PC-3 (cell line): ENCODE measurements around the gene MEPCE. TPM values are rescaled to one million over a fixed set of nuclear protein-coding genes. Genes with fewer than 3 reads are reported as not detected.
"Not testable (repeated sequence)": the region's sequence is repeated elsewhere in the genome, so short reads cannot be mapped to it uniquely, and the experiment has no call there.

Experiments used
- ATAC-seq: fragments of 200-7000 bp; cut with Tn5 transposase; 2 replicates; pipeline ENCODE4 v1.9.1; 2020; ENCODE audit warnings: mild to moderate bottlenecking, moderate library complexity
- BruUV-seq: library from RNA; stranded (reverse); fragments of 400-500 nt; replicated peaks from 2 replicates; lab custom pipeline; 2021; lab: Mats Ljungman, UMichigan
- CTCF ChIA-PET: fragments of 300-600 bp; sonication (Branson Sonifier 250); formaldehyde crosslinking; loops from one replicate; lab custom pipeline; 2022; ENCODE audit warnings: antibody characterized with exemption; lab: Charles Lee
- POLR2A ChIA-PET: fragments of 300-600 bp; sonication (Branson Sonifier 250); formaldehyde crosslinking; loops from one replicate; lab custom pipeline; 2022; ENCODE audit warnings: antibody characterized with exemption; ENCODE audit not compliant: unreplicated experiment; lab: Charles Lee
- DNase-seq: peaks from one replicate; pipeline ENCODE4 v3.0.0-alpha.2; 2015
- H2AFZ ChIP-seq: fragments of 300-600 bp; sonication (generic); 2 replicates; pipeline ENCODE4 v1.6.0; 2016; ENCODE audit warnings: antibody characterized with exemption, low read length
- H3F3A ChIP-seq: fragments of 300-600 bp; sonication (generic); one replicate; pipeline ENCODE4 v1.6.0; 2017; ENCODE audit warnings: antibody characterized with exemption, low read length, control low read depth, mild to moderate bottlenecking; ENCODE audit not compliant: unreplicated experiment
- H3K27ac ChIP-seq: fragments of 300-600 bp; sonication (generic); 2 replicates; pipeline ENCODE4 v1.5.1; 2016; ENCODE audit warnings: mild to moderate bottlenecking, low read length
- H3K27me3 ChIP-seq: fragments of 300-600 bp; sonication (generic); 2 replicates; pipeline ENCODE4 v1.6.1; 2016; ENCODE audit warnings: low read length, mixed read lengths
- H3K36me3 ChIP-seq: fragments of 300-600 bp; sonication (generic); 2 replicates; pipeline ENCODE4 v1.6.1; 2016; ENCODE audit warnings: low read depth, mixed run types, low read length, mixed read lengths
- H3K4me1 ChIP-seq: fragments of 300-600 bp; sonication (generic); 2 replicates; pipeline ENCODE4 v1.5.1; 2016; ENCODE audit warnings: low read length; ENCODE audit not compliant: insufficient read depth
- H3K4me2 ChIP-seq: fragments of 300-600 bp; sonication (generic); 2 replicates; pipeline ENCODE4 v1.6.0; 2016; ENCODE audit warnings: low read length
- H3K4me3 ChIP-seq: fragments of 300-600 bp; sonication (generic); 2 replicates; pipeline ENCODE4 v1.5.1; 2016; ENCODE audit warnings: mild to moderate bottlenecking, low read length, mixed read lengths
- H3K79me2 ChIP-seq: fragments of 300-600 bp; sonication (generic); 2 replicates; pipeline ENCODE4 v1.6.1; 2017; ENCODE audit warnings: low read length, mixed read lengths
- H3K9ac ChIP-seq: fragments of 300-600 bp; sonication (generic); 2 replicates; pipeline ENCODE4 v1.6.0; 2016; ENCODE audit warnings: mild to moderate bottlenecking, low read length
- H3K9me2 ChIP-seq: fragments of 300-600 bp; sonication (generic); replicated peaks from 2 replicates; pipeline ENCODE4 v1.6.1; 2016; ENCODE audit warnings: mixed run types, low read length, mixed read lengths
- H3K9me3 ChIP-seq: fragments of 300-600 bp; sonication (generic); 2 replicates; pipeline ENCODE4 v1.6.1; 2016; ENCODE audit warnings: low read length, mixed read lengths
- H4K20me1 ChIP-seq: fragments of 300-600 bp; sonication (generic); 2 replicates; pipeline ENCODE4 v1.6.1; 2016; ENCODE audit warnings: low read length, mixed read lengths
- CTCF ChIP-seq: fragments of 300-600 bp; sonication (generic); conservative IDR thresholded peaks from 2 replicates; pipeline ENCODE4 v1.5.1; 2017; ENCODE audit warnings: antibody characterized with exemption, low read depth, mild to moderate bottlenecking, low read length
- EZH2 ChIP-seq: fragments of 300-600 bp; sonication (generic); IDR thresholded peaks from one replicate; pipeline ENCODE4 v1.6.1; 2017; ENCODE audit warnings: antibody characterized with exemption, mild to moderate bottlenecking, low read length; ENCODE audit not compliant: unreplicated experiment
- EZH2phosphoT487 ChIP-seq: fragments of 300-600 bp; sonication (generic); IDR thresholded peaks from 2 replicates; pipeline ENCODE4 v1.6.1; 2018; ENCODE audit warnings: mild to moderate bottlenecking, antibody characterized with exemption, low read length, borderline replicate concordance
- intact Hi-C: fragments of 100-400 bp; cut with micrococcal nuclease; formaldehyde crosslinking; loops from 2 replicates; pipeline ENCODE4 v1.9.0; 2023
- total RNA-seq: library from RNA; depleted of rRNA; stranded (reverse); fragments of >200 nt; gene quantifications from 2 replicates; pipeline ENCODE4 v1.2.3, GENCODE V29; 2014

MEPCE gene
- total RNA-seq, 1 experiment from 2014 or later, result 36.0 TPM

GRCh38 chr7:100449190-100449795 is 19.7 kb downstream of the MEPCE start:
- ATAC-seq (no peak), DNase-seq (no peak)
- no peaks in the 10 kb centered on the region for H3K9me3 ChIP-seq
- ChIA-PET POLR2A (no interaction called here), CTCF (no interaction called here)
- no peaks in the 10 kb centered on the region for H3K36me3 ChIP-seq
- H2AFZ ChIP-seq, result no peak overlapping the region
- H3K4me1 ChIP-seq, result no peaks in the 10 kb centered on the region
- no peaks in the 10 kb centered on the region for H3K79me2 ChIP-seq
- no peaks in the 10 kb centered on the region for H3K27me3 ChIP-seq
- no peak overlapping the region for H3K4me2 ChIP-seq
- intact Hi-C loops, result no loop called here
- H4K20me1 ChIP-seq, result no peaks in the 10 kb centered on the region
- H3K4me3 ChIP-seq, result no peak overlapping the region
- no peaks in the 10 kb centered on the region for H3F3A ChIP-seq
- TF ChIP-seq CTCF (no peak), EZH2phosphoT487 (no peak), EZH2 (no peak)
- no TSS peak for BruUV-seq
- H3K27ac ChIP-seq, result no peak overlapping the region
- H3K9me2 ChIP-seq, result no peaks in the 10 kb centered on the region
- no peak overlapping the region for H3K9ac ChIP-seq

GRCh38 chr7:100452513-100452912 is 22.9 kb downstream of the MEPCE start:
- no peak overlapping the region for H3K27ac ChIP-seq
- H3K4me1 ChIP-seq, result no peaks in the 10 kb centered on the region
- DNase-seq (no peak), ATAC-seq (no peak)
- no peak overlapping the region for H3K4me3 ChIP-seq
- H3K79me2 ChIP-seq, result no peaks in the 10 kb centered on the region
- no peaks in the 10 kb centered on the region for H3F3A ChIP-seq
- intact Hi-C loops, result no loop called here
- no peak overlapping the region for H3K9ac ChIP-seq
- no peak overlapping the region for H3K4me2 ChIP-seq
- H3K9me2 ChIP-seq, result no peaks in the 10 kb centered on the region
- POLR2A ChIA-PET, result no interaction called here
- H3K36me3 ChIP-seq, result no peaks in the 10 kb centered on the region
- H4K20me1 ChIP-seq, result no peaks in the 10 kb centered on the region
- BruUV-seq, result no TSS peak
- no peak overlapping the region for H2AFZ ChIP-seq
- H3K27me3 ChIP-seq, result no peaks in the 10 kb centered on the region
- TF ChIP-seq EZH2, result no peak
- no peaks in the 10 kb centered on the region for H3K9me3 ChIP-seq
- CTCF ChIA-PET, result no interaction called here

- H3K4me2 ChIP-seq, H3K79me2 ChIP-seq, H4K20me1 ChIP-seq, H2AFZ ChIP-seq, H3K9me3 ChIP-seq, CTCF ChIA-PET, H3K4me1 ChIP-seq, POLR2A ChIA-PET, H3F3A ChIP-seq, intact Hi-C loops, ATAC-seq, H3K27me3 ChIP-seq, H3K36me3 ChIP-seq, H3K9me2 ChIP-seq, DNase-seq, H3K9ac ChIP-seq, H3K4me3 ChIP-seq, BruUV-seq, H3K27ac ChIP-seq: not testable (repeated sequence)
Observed at GRCh38 chr7:100453854-100454253, 24.2 kb downstream of the MEPCE start.

GRCh38 chr7:100455206-100455605 is 25.6 kb downstream of the MEPCE start:
- ChIA-PET CTCF (interaction anchor here (0.7 to 1.0 kb wide), 2 partner anchors 118 to 134 kb away, joined by 3 to 4 read pairs; no protein-coding TSS in a partner anchor), POLR2A (no interaction called here)
- no peaks in the 10 kb centered on the region for H4K20me1 ChIP-seq
- H3K27ac ChIP-seq, result no peak overlapping the region
- no TSS peak for BruUV-seq
- ATAC-seq, result no peak
- no peaks in the 10 kb centered on the region for H3K9me2 ChIP-seq
- TF ChIP-seq EZH2phosphoT487, result no peak
- no peak for TF ChIP-seq EZH2
- TF ChIP-seq CTCF, result no peak
- no peak for DNase-seq
- no peaks in the 10 kb centered on the region for H3K4me1 ChIP-seq
- no peak overlapping the region for H3K4me2 ChIP-seq
- no peaks in the 10 kb centered on the region for H3K27me3 ChIP-seq
- no peak overlapping the region for H2AFZ ChIP-seq
- no peak overlapping the region for H3K9ac ChIP-seq
- H3K4me3 ChIP-seq, result no peak overlapping the region
- H3K9me3 ChIP-seq, result no peaks in the 10 kb centered on the region
- no peaks in the 10 kb centered on the region for H3F3A ChIP-seq
- intact Hi-C loops, result no loop called here
- no peaks in the 10 kb centered on the region for H3K79me2 ChIP-seq
- no peaks in the 10 kb centered on the region for H3K36me3 ChIP-seq
